ENCODE measurements around the gene EXOC4.

EXOC4 gene

GRCh38 chr7:133359449-133359848 is 106.6 kb downstream of the EXOC4 start:
- H3K9ac ChIP-seq (ENCODE audit: low read length) = no peak overlapping the region
- H3K23ac ChIP-seq (ENCODE audit: low read length) = no peak overlapping the region
- no peak overlapping the region for H4K8ac ChIP-seq (ENCODE audit: low read depth, low read length)
- H2BK15ac ChIP-seq (replicated peaks; ENCODE audit: low read depth) = no peak overlapping the region
- no peak overlapping the region for H2AK5ac ChIP-seq (ENCODE audit: low read length)
- H2BK5ac ChIP-seq (ENCODE audit: low read length) = no peak overlapping the region
- no peak for DNase-seq
- no peak overlapping the region for H3K27ac ChIP-seq (ENCODE audit: low read depth, low read length)
- H3K4me2 ChIP-seq (ENCODE audit: low read length) = no peak overlapping the region
- no peaks in the 10 kb centered on the region for H3K27me3 ChIP-seq (ENCODE audit: insufficient read depth, low read length, poor library complexity)
- H3K4me1 ChIP-seq (ENCODE audit: control insufficient read depth, low read depth, low read length) = peaks cover 7% of the 10 kb centered on the region
- no peaks in the 10 kb centered on the region for H3K79me1 ChIP-seq (ENCODE audit: low read length)
- H3K4me3 ChIP-seq (ENCODE audit: low read length) = no peak overlapping the region
- H4K5ac ChIP-seq (ENCODE audit: low read length) = no peak overlapping the region
- no peak overlapping the region for H3K18ac ChIP-seq (ENCODE audit: low read length)
- H2BK120ac ChIP-seq (ENCODE audit: low read depth, low read length) = no peak overlapping the region
- no peak overlapping the region for H3K4ac ChIP-seq (ENCODE audit: low read depth, low read length)
- no peak overlapping the region for H3K56ac ChIP-seq (ENCODE audit: low read length)
- no peaks in the 10 kb centered on the region for H3K79me2 ChIP-seq (ENCODE audit: control insufficient read depth, insufficient read depth, low read length)
- no peaks in the 10 kb centered on the region for H3K36me3 ChIP-seq (ENCODE audit: control insufficient read depth, insufficient read depth, low read length)

- H2BK120ac ChIP-seq (ENCODE audit: low read depth, low read length) = no peak overlapping the region
These were observed 107.3 kb downstream of the EXOC4 start for GRCh38 chr7:133360201-133360600.

GRCh38 chr7:133361806-133362205 is 108.9 kb downstream of the EXOC4 start:
- no peak overlapping the region for H2AK5ac ChIP-seq (ENCODE audit: low read length)

More at GRCh38 chr7:133360201-133360600, 107.3 kb downstream of the EXOC4 start:
- Histone ChIP-seq H3K4me3 (ENCODE audit: low read length) (no peak overlapping the region), H2AK5ac (ENCODE audit: low read length) (no peak overlapping the region), H2BK15ac (replicated peaks; ENCODE audit: low read depth) (no peak overlapping the region), H3K4ac (ENCODE audit: low read depth, low read length) (no peak overlapping the region), H2BK5ac (ENCODE audit: low read length) (no peak overlapping the region), H3K27ac (ENCODE audit: low read depth, low read length) (no peak overlapping the region), H3K4me2 (ENCODE audit: low read length) (no peak overlapping the region), H3K79me1 (ENCODE audit: low read length) (no peaks in the 10 kb centered on the region), H3K9ac (ENCODE audit: low read length) (no peak overlapping the region), H3K56ac (ENCODE audit: low read length) (no peak overlapping the region), H4K8ac (ENCODE audit: low read depth, low read length) (no peak overlapping the region), H3K18ac (ENCODE audit: low read length) (no peak overlapping the region), H3K27me3 (ENCODE audit: insufficient read depth, low read length, poor library complexity) (no peaks in the 10 kb centered on the region), H3K36me3 (ENCODE audit: control insufficient read depth, insufficient read depth, low read length) (no peaks in the 10 kb centered on the region), H4K5ac (ENCODE audit: low read length) (no peak overlapping the region), H3K4me1 (ENCODE audit: control insufficient read depth, low read depth, low read length) (peaks cover 5% of the 10 kb centered on the region), H3K79me2 (ENCODE audit: control insufficient read depth, insufficient read depth, low read length) (no peaks in the 10 kb centered on the region), H3K23ac (ENCODE audit: low read length) (no peak overlapping the region)
- DNase-seq = peak; percentile 49
- no CpG with 5 or more reads among the region's 2 CpGs for WGBS (ENCODE audit: extremely low coverage, insufficient coverage, low lambda C conversion rate)

GRCh38 chr7:133364959-133365690 is 112.2 kb downstream of the EXOC4 start:
- Histone ChIP-seq H3K23ac (ENCODE audit: low read length) (no peak overlapping the region), H3K27ac (ENCODE audit: low read depth, low read length) (no peak overlapping the region)
- DNase-seq = no peak

More at GRCh38 chr7:133361806-133362205, 108.9 kb downstream of the EXOC4 start:
- Histone ChIP-seq H4K8ac (ENCODE audit: low read depth, low read length) (no peak overlapping the region), H2BK120ac (ENCODE audit: low read depth, low read length) (no peak overlapping the region), H3K4ac (ENCODE audit: low read depth, low read length) (no peak overlapping the region), H3K79me1 (ENCODE audit: low read length) (no peaks in the 10 kb centered on the region), H3K4me1 (ENCODE audit: control insufficient read depth, low read depth, low read length) (peaks cover 3% of the 10 kb centered on the region), H3K27ac (ENCODE audit: low read depth, low read length) (no peak overlapping the region), H3K79me2 (ENCODE audit: control insufficient read depth, insufficient read depth, low read length) (no peaks in the 10 kb centered on the region), H2BK15ac (replicated peaks; ENCODE audit: low read depth) (no peak overlapping the region), H4K5ac (ENCODE audit: low read length) (no peak overlapping the region), H3K36me3 (ENCODE audit: control insufficient read depth, insufficient read depth, low read length) (no peaks in the 10 kb centered on the region), H3K23ac (ENCODE audit: low read length) (no peak overlapping the region), H3K27me3 (ENCODE audit: insufficient read depth, low read length, poor library complexity) (no peaks in the 10 kb centered on the region), H2BK5ac (ENCODE audit: low read length) (no peak overlapping the region), H3K9ac (ENCODE audit: low read length) (no peak overlapping the region), H3K56ac (ENCODE audit: low read length) (no peak overlapping the region), H3K18ac (ENCODE audit: low read length) (no peak overlapping the region), H3K4me2 (ENCODE audit: low read length) (no peak overlapping the region), H3K4me3 (ENCODE audit: low read length) (no peak overlapping the region)
- no peak for DNase-seq

GRCh38 chr7:133365917-133366316 is 113.0 kb downstream of the EXOC4 start:
- DNase-seq = no peak
- H3K56ac ChIP-seq (ENCODE audit: low read length) = no peak overlapping the region
- H3K27me3 ChIP-seq (ENCODE audit: insufficient read depth, low read length, poor library complexity) = no peaks in the 10 kb centered on the region
- no peak overlapping the region for H4K5ac ChIP-seq (ENCODE audit: low read length)
- no peak overlapping the region for H3K9ac ChIP-seq (ENCODE audit: low read length)
- no peak overlapping the region for H3K18ac ChIP-seq (ENCODE audit: low read length)
- H2BK5ac ChIP-seq (ENCODE audit: low read length) = no peak overlapping the region
- H3K36me3 ChIP-seq (ENCODE audit: control insufficient read depth, insufficient read depth, low read length) = no peaks in the 10 kb centered on the region
- H3K4ac ChIP-seq (ENCODE audit: low read depth, low read length) = no peak overlapping the region
- no CpG with 5 or more reads among the region's 3 CpGs for WGBS (ENCODE audit: extremely low coverage, insufficient coverage, low lambda C conversion rate)
- no peak overlapping the region for H2BK120ac ChIP-seq (ENCODE audit: low read depth, low read length)
- no peaks in the 10 kb centered on the region for H3K79me1 ChIP-seq (ENCODE audit: low read length)
- H2AK5ac ChIP-seq (ENCODE audit: low read length) = no peak overlapping the region
- H3K23ac ChIP-seq (ENCODE audit: low read length) = no peak overlapping the region
- no peak overlapping the region for H2BK15ac ChIP-seq (replicated peaks; ENCODE audit: low read depth)
- no peak overlapping the region for H4K8ac ChIP-seq (ENCODE audit: low read depth, low read length)
- no peaks in the 10 kb centered on the region for H3K79me2 ChIP-seq (ENCODE audit: control insufficient read depth, insufficient read depth, low read length)
- H3K4me2 ChIP-seq (ENCODE audit: low read length) = no peak overlapping the region
- H3K27ac ChIP-seq (ENCODE audit: low read depth, low read length) = no peak overlapping the region
- H3K4me3 ChIP-seq (ENCODE audit: low read length) = no peak overlapping the region
- peaks cover 21% of the 10 kb centered on the region for H3K4me1 ChIP-seq (ENCODE audit: control insufficient read depth, low read depth, low read length)

More at GRCh38 chr7:133364959-133365690, 112.2 kb downstream of the EXOC4 start:
- Histone ChIP-seq H3K56ac (ENCODE audit: low read length) (no peak overlapping the region), H2BK5ac (ENCODE audit: low read length) (no peak overlapping the region), H3K4me1 (ENCODE audit: control insufficient read depth, low read depth, low read length) (peaks cover 15% of the 10 kb centered on the region), H4K5ac (ENCODE audit: low read length) (no peak overlapping the region), H3K36me3 (ENCODE audit: control insufficient read depth, insufficient read depth, low read length) (no peaks in the 10 kb centered on the region), H2BK120ac (ENCODE audit: low read depth, low read length) (no peak overlapping the region), H3K18ac (ENCODE audit: low read length) (peak overlapping the region; percentile 39), H2BK15ac (replicated peaks; ENCODE audit: low read depth) (no peak overlapping the region), H3K4me2 (ENCODE audit: low read length) (no peak overlapping the region), H3K4ac (ENCODE audit: low read depth, low read length) (no peak overlapping the region), H3K79me2 (ENCODE audit: control insufficient read depth, insufficient read depth, low read length) (no peaks in the 10 kb centered on the region), H3K9ac (ENCODE audit: low read length) (no peak overlapping the region), H3K27me3 (ENCODE audit: insufficient read depth, low read length, poor library complexity) (no peaks in the 10 kb centered on the region), H2AK5ac (ENCODE audit: low read length) (no peak overlapping the region), H3K79me1 (ENCODE audit: low read length) (no peaks in the 10 kb centered on the region), H4K8ac (ENCODE audit: low read depth, low read length) (no peak overlapping the region), H3K4me3 (ENCODE audit: low read length) (no peak overlapping the region)
- no CpG with 5 or more reads among the region's 4 CpGs for WGBS (ENCODE audit: extremely low coverage, insufficient coverage, low lambda C conversion rate)

- WGBS (ENCODE audit: extremely low coverage, insufficient coverage, low lambda C conversion rate) = no CpG with 5 or more reads among the region's 3 CpGs
- Histone ChIP-seq H3K4me1 (ENCODE audit: control insufficient read depth, low read depth, low read length) (peaks cover 23% of the 10 kb centered on the region), H3K36me3 (ENCODE audit: control insufficient read depth, insufficient read depth, low read length) (no peaks in the 10 kb centered on the region)
These were observed 114.7 kb downstream of the EXOC4 start for GRCh38 chr7:133367561-133367960.

More at GRCh38 chr7:133367561-133367960, 114.7 kb downstream of the EXOC4 start:
- no peak overlapping the region for H3K4ac ChIP-seq (ENCODE audit: low read depth, low read length)
- no peak overlapping the region for H3K4me3 ChIP-seq (ENCODE audit: low read length)
- H3K79me1 ChIP-seq (ENCODE audit: low read length) = no peaks in the 10 kb centered on the region
- no peaks in the 10 kb centered on the region for H3K79me2 ChIP-seq (ENCODE audit: control insufficient read depth, insufficient read depth, low read length)
- no peak overlapping the region for H2BK120ac ChIP-seq (ENCODE audit: low read depth, low read length)
- no peak overlapping the region for H2BK15ac ChIP-seq (replicated peaks; ENCODE audit: low read depth)
- H3K27ac ChIP-seq (ENCODE audit: low read depth, low read length) = no peak overlapping the region
- no peak overlapping the region for H3K9ac ChIP-seq (ENCODE audit: low read length)
- H3K23ac ChIP-seq (ENCODE audit: low read length) = no peak overlapping the region
- H2AK5ac ChIP-seq (ENCODE audit: low read length) = no peak overlapping the region
- H4K8ac ChIP-seq (ENCODE audit: low read depth, low read length) = no peak overlapping the region
- H3K18ac ChIP-seq (ENCODE audit: low read length) = no peak overlapping the region
- H3K27me3 ChIP-seq (ENCODE audit: insufficient read depth, low read length, poor library complexity) = no peaks in the 10 kb centered on the region
- no peak overlapping the region for H4K5ac ChIP-seq (ENCODE audit: low read length)
- no peak overlapping the region for H2BK5ac ChIP-seq (ENCODE audit: low read length)
- H3K4me2 ChIP-seq (ENCODE audit: low read length) = no peak overlapping the region
- no peak for DNase-seq
- no peak overlapping the region for H3K56ac ChIP-seq (ENCODE audit: low read length)
